Peyer's patch (tissue), 4 donors: ENCODE measurements around the gene FAAP100.

Source experiments
- CTCF ChIP-seq, 6 experiments: fragments of 450-650 bp in 4 of 6; fragments of 200-600 bp in 2 of 6; sonication (generic) in 1 of 6; IDR thresholded peaks; one replicate each; pipeline ENCODE4 v1.5.1; 2017 to 2019; ENCODE audit warnings: antibody characterized with exemption in 6 of 6, mild to moderate bottlenecking in 3 of 6, moderate library complexity in 1 of 6
- POLR2A ChIP-seq, 2 donors: fragments of 450-650 bp; IDR thresholded peaks; one replicate each; pipeline ENCODE4 v1.5.1; 2017; ENCODE audit warnings: antibody characterized with exemption in 2 of 2, mild to moderate bottlenecking in 2 of 2, moderate library complexity in 2 of 2

- TF ChIP-seq POLR2A (IDR thresholded peaks at IDR 0.05): no peak
- no peak for TF ChIP-seq CTCF (IDR thresholded peaks at IDR 0.05)
Measured at GRCh38 chr17:81570964-81571363, 18.8 kb upstream of the FAAP100 start.
